H1 (cell line): ENCODE data around the gene GRK3. TPM values are rescaled to one million over a fixed set of nuclear protein-coding genes. Genes with fewer than 3 reads are reported as not detected.

ENCODE experiments used
- CHD7 ChIP-seq: fragments of 300-600 bp; sonication (generic); IDR thresholded peaks from 2 replicates; pipeline ENCODE4 v1.7.1; 2012; ENCODE audit warnings: low read length, moderate library complexity, mild to moderate bottlenecking, inconsistent platforms; ENCODE audit not compliant: insufficient replicate concordance
- CREB1 ChIP-seq: IDR thresholded peaks from 2 replicates; pipeline ENCODE4 v1.6.1; 2012; ENCODE audit warnings: inconsistent platforms
- EGR1 ChIP-seq: IDR thresholded peaks from 2 replicates; pipeline ENCODE4 v1.6.1; 2011; ENCODE audit warnings: low read depth, low read length, borderline replicate concordance
- JUND ChIP-seq: IDR thresholded peaks from 2 replicates; pipeline ENCODE4 v1.6.1; 2011; ENCODE audit warnings: mild to moderate bottlenecking, improper control_type of control experiment, low read length
- POLR2AphosphoS5 ChIP-seq: IDR thresholded peaks from 2 replicates; pipeline ENCODE4 v1.6.1; 2011; ENCODE audit warnings: low read depth, low read length
- TAF7 ChIP-seq: optimal IDR thresholded peaks from 2 replicates; pipeline ENCODE3; 2011; ENCODE audit warnings: low read depth, mild to moderate bottlenecking, inconsistent platforms, low read length, moderate library complexity, borderline replicate concordance
- TBP ChIP-seq: IDR thresholded peaks from 2 replicates; pipeline ENCODE4 v1.6.1; 2011; ENCODE audit warnings: low read depth, low read length, improper control_type of control experiment
- YY1 ChIP-seq: IDR thresholded peaks from 2 replicates; pipeline ENCODE4 v1.6.1; 2011; ENCODE audit warnings: low read depth, mild to moderate bottlenecking, low read length
- polyA plus RNA-seq, 7 experiments: library from polyadenylated mRNA; depleted of rRNA in 3 of 7; stranded (reverse) in 5 of 7; unstranded in 2 of 7; fragments of >200 nt in 5 of 7; fragments of 200-250 nt in 2 of 7; gene quantifications; 1 replicate in 5 of 7; 2 replicates in 1 of 7; 4 replicates in 1 of 7; pipeline versions ENCODE4 v1.2.1 to v1.2.3, GENCODE V29; 2011 to 2013; ENCODE audit warnings: missing spikeins in 2 of 7, mixed read lengths in 2 of 7
- total RNA-seq: library from RNA; stranded (reverse); fragmentation: NEBNext Ultra II Directional; extraction: Animal tissue kit (Norgen Biotek cat#: 25700); gene quantifications from 2 replicates; pipeline ENCODE4 v1.2.1, GENCODE V29; 2021
- TF ChIP-seq, protein P1 (sequence below): IDR thresholded peaks from 2 replicates; pipeline ENCODE4 v1.6.1; 2012; ENCODE audit warnings: inconsistent platforms

GRK3 gene
- total and polyA plus RNA-seq, 2 of the 8 experiments (the other 6 are each of a cell fraction or from before 2014, with no cell fraction given): 7.5 to 35.3 TPM

DNA sequence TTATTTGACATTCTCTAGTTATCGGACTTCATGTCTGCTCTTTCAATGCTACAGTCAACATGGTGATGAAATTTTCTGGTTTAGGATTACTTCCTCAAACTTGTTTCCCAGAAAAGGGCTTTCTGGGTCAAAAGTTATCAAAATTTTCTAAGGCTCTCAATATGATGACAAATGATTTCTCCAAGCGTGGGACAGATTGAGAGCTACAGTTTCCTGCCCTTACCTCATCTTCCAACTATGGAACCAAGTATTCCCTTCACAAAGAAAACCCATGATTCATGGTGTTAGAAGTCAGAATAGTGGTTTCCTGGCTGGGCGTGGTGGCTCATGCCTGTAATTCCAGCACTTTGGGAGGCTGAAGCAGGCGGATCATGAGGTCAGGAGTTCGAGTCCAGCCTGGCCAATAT lies 195.4 kb downstream of the GRK3 start (continued):
- TF ChIP-seq CHD7 (no peak), EGR1 (no peak), YY1 (no peak), TBP (no peak), CREB1 (no peak), TAF7 (no peak), POLR2AphosphoS5 (no peak), JUND (no peak)
- TF ChIP-seq, protein P1, sequence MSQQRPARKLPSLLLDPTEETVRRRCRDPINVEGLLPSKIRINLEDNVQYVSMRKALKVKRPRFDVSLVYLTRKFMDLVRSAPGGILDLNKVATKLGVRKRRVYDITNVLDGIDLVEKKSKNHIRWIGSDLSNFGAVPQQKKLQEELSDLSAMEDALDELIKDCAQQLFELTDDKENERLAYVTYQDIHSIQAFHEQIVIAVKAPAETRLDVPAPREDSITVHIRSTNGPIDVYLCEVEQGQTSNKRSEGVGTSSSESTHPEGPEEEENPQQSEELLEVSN: no peak
